Stimulated activated CD8-positive, alpha-beta memory T cell treated with anti-CD3 and anti-CD28 coated beads, Interleukin-4, amount 100 ng/mL, for 4 hours (primary cell): ENCODE data around the gene SLC17A4.

Experiments used
- DNase-seq, 2 donors: peaks; one replicate each; pipeline ENCODE4 v3.0.0-alpha.2; 2020; ENCODE audit warnings: low read depth in 2 of 2, low spot score in 1 of 2

Gene SLC17A4, protein sequence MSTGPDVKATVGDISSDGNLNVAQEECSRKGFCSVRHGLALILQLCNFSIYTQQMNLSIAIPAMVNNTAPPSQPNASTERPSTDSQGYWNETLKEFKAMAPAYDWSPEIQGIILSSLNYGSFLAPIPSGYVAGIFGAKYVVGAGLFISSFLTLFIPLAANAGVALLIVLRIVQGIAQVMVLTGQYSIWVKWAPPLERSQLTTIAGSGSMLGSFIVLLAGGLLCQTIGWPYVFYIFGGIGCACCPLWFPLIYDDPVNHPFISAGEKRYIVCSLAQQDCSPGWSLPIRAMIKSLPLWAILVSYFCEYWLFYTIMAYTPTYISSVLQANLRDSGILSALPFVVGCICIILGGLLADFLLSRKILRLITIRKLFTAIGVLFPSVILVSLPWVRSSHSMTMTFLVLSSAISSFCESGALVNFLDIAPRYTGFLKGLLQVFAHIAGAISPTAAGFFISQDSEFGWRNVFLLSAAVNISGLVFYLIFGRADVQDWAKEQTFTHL

GRCh38 chr6:25754535-25754934 is at the start of gene SLC17A4:
TSS of gene SLC17A4 (plus strand) at chr6:25754742. CDS start at chr6:25761963, 7,221 bp downstream.
- DNase-seq, result no peak

DNA sequence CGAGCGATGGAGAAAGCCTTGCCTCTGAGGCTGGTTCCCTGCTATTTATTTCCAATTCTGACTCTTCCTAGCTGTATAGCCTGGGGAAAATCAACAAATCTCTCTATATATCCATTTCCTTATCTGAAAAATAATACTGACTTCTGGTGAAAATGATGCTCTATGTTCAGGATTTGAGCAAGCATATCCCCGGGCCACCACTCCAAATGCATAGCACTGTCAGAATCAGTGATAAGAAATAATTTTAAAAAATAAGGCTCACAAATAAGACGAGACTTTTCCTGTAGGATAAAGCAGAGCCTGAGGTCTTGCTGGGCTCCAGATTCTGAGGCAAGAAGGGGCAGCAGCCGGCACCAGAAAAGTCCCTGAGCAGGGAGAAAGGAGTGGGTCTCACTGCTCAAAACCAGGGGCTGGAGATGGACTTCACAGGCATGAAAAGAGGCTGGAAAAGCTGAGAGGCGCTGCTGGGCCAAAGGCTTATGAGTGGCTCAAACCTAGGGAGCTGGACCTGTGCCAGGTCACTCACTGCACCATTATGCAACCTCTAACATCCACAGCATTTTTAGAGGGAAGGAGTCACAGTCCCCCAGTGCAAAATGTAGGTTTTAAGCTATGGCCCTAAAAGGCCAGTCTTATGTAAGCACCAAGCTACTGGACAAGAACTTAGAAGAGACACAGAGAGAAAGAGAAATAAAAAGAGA is 48.1 kb upstream of the SLC17A4 start:
- DNase-seq, result no peak

GRCh38 chr6:25709761-25710160 is 44.8 kb upstream of the SLC17A4 start:
- no peak for DNase-seq

- DNase-seq, result no peak
These were observed 44.3 kb upstream of the SLC17A4 start for GRCh38 chr6:25710287-25710686.

DNA sequence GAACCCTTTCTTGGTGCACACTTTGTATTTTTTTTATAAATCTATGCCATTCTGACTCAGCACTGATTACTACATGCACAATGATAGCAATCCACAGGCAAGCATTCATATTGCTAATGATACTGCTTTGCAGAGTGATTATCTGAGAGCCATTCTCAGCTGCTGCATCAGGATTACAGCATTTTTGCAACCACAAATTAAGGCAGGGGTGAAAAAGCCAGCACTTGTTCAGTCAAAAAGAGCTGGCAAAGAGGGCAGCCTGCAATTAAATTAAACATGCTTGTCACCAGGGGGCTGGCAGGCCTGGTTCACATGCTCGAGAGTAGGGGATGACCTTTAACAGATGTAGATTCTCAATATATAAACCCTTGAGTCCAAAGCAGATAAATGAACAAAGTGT is 40.7 kb upstream of the SLC17A4 start:
- DNase-seq, result no peak

- no peak for DNase-seq
These were observed 39.8 kb upstream of the SLC17A4 start for GRCh38 chr6:25714765-25715164.

DNA sequence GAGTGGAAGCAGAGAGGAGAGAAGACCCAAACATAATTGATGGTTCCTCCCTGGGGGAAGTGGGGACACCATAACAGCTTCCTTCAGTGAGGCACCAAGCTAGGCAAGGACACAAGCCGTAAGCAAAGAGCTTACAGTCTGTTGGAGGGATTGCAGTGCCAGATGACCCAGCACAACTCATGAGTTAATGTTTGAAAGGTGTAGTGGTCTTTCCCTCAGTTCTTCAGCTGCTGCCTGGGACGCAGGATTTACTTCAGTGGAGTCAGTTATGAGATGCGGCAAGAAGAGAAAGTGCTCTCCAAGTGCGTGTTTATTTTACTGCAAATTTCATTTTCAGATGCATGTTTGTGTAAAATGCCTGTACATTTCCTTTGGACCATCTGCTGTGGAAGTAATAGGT is 38.7 kb upstream of the SLC17A4 start:
- no peak for DNase-seq

- DNase-seq, result no peak
These were observed 36.4 kb upstream of the SLC17A4 start for GRCh38 chr6:25717866-25718740.

DNA sequence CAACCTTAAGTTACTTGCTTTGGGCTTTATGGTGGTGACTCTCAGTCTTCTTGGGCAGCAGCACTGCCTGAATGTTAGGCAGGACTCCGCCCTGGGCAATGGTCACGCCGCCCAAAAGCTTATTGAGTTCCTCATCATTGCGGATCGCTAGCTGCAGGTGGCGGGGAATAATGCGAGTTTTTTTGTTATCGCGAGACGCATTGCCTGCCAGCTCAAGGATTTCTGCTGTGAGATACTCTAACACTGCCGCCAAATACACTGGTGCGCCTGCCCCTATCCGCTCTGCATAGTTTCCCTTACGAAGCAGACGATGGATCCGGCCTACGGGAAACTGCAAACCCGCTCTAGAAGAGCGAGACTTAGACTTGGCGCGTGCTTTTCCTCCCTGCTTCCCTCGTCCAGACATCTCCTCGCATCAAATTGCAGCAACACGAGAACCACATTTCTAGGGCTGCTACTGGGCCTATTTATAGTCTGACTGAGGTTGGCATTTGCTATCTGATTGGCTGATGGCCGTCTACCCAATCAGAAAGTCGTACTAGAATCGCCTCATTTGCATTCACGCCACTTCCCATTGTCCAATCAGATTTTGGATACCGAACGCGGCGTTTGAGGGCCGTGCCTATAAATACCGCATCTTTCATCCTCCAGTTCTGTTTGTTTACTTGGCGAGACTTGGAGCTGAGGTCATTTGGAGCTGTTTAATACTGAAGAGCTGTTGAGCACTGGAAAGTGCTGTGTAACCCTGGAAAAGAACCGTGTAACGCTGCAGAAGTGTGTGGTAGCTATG is 28.2 kb upstream of the SLC17A4 start:
- DNase-seq, result no peak

DNA sequence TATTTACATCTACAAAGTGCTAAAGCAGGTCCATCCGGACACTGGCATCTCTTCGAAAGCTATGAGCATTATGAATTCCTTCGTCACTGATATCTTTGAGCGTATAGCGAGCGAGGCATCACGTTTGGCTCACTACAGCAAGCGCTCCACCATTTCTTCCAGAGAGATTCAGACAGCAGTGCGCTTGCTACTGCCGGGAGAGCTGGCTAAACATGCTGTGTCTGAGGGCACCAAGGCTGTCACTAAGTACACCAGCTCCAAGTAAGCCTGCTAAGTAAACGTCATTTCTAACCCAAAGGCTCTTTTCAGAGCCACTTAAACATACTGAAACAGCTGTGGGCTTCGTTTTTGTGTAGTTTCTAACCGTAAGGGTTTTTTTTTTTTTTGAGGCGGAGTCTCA is 27.5 kb upstream of the SLC17A4 start:
- DNase-seq, result no peak

DNA sequence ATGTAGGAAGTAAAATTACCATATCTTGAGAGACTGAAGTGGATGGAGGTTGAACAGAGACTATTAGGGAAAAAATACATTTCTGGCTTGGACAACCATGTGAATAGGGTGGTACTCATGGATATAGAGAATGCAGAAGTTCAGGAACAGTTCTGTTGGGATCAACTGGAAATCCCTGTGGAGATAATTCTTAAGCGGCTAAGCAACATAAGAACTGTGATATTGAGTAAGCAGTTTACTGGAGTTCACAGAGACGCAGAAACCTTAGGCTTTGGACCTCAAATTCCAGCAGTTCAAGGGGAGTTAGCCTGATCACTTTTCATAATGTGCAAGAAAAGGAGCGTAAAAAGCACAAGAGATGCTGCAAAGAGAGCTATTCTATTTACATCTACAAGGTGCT is 23.6 kb upstream of the SLC17A4 start:
- DNase-seq, result no peak

DNA sequence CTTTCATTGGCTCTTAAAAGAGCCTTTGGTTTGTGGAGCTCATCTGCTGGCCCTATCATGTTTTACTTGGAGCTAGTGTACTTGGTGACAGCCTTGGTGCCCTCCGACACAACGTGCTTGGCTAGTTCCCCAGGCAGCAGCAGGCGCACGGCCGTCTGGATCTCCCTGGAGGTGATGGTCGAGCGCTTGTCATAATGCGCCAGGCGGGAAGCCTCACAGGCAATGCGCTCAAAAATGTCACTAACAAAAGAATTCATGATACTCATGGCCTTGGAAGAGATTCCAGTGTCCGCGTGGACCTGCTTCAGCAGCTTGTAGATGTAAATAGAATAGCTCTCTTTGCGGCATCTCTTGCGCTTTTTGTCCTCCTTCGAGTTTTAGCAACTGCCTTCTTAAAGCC is 22.8 kb upstream of the SLC17A4 start:
- DNase-seq, result no peak

GRCh38 chr6:25732468-25733198 is 21.9 kb upstream of the SLC17A4 start:
- no peak for DNase-seq

- no peak for DNase-seq
These were observed 19.3 kb upstream of the SLC17A4 start for GRCh38 chr6:25735261-25735660.

DNA sequence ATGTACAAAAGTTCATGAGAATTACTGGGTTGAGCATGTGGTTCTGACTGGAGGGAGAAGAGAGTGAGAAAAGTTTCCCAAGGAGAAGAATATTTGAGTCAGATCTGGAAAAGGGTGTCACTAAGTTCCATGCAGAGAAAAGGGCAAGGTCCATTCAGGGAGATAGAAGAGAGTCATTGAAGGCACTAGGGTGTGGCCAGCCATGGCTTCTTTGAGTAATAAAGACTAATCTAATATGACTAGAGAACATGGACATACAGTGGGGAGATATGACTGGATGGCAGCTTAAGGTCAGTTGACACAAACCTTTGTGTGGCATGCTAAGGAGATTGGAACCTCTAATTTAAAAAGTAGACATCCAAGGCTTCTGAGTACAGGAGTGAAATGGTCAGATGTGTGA is 10.7 kb upstream of the SLC17A4 start:
- DNase-seq, result no peak

DNA sequence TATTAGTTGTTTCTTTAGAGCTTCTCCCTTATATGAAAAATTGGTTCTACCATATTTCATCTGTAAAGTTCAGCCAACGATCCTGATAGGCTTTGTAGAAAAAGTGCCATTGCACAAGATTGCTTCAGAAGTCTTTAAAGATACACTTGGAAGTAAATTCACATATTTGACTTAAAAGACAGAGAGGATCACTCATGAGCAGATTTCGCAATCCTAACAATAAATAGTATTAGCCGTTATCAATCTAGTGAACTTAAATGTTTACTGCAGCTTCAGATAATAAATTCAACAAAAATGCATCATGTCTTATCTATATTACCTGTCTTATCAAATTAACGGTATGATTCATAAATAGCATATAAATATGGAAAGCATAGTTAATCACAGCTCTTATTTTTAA is 8.7 kb upstream of the SLC17A4 start:
- DNase-seq, result no peak

DNA sequence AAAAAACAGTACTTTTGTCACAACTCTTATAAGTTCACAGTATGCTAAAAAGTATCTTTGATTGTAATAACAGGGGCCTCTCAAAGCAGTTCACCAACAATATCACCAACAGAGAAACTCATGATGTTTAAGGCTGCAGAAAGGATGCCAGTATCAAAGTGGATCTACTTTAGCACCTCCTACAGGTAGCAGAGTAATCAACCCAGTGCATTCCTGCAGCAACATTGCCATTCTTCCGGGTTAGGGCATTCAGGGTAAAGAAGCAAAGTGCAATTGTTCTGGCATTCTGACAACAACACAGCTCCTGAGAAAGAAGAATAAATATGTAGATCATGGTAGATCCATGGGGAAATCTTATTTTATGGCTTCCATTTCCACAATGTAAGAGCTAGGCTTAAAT is 7.6 kb upstream of the SLC17A4 start:
- no peak for DNase-seq

- DNase-seq, result no peak
These were observed 7.1 kb upstream of the SLC17A4 start for GRCh38 chr6:25747477-25747876.

GRCh38 chr6:25748049-25748448 is 6.5 kb upstream of the SLC17A4 start:
- DNase-seq, result no peak
